ENCODE results near the gene YLPM1. TPM values are rescaled to one million over a fixed set of nuclear protein-coding genes. Genes with fewer than 3 reads are reported as not detected.

Gene YLPM1
- total RNA-seq, 2 donors from 2014 or later: 30.0 to 47.7 TPM

DNA sequence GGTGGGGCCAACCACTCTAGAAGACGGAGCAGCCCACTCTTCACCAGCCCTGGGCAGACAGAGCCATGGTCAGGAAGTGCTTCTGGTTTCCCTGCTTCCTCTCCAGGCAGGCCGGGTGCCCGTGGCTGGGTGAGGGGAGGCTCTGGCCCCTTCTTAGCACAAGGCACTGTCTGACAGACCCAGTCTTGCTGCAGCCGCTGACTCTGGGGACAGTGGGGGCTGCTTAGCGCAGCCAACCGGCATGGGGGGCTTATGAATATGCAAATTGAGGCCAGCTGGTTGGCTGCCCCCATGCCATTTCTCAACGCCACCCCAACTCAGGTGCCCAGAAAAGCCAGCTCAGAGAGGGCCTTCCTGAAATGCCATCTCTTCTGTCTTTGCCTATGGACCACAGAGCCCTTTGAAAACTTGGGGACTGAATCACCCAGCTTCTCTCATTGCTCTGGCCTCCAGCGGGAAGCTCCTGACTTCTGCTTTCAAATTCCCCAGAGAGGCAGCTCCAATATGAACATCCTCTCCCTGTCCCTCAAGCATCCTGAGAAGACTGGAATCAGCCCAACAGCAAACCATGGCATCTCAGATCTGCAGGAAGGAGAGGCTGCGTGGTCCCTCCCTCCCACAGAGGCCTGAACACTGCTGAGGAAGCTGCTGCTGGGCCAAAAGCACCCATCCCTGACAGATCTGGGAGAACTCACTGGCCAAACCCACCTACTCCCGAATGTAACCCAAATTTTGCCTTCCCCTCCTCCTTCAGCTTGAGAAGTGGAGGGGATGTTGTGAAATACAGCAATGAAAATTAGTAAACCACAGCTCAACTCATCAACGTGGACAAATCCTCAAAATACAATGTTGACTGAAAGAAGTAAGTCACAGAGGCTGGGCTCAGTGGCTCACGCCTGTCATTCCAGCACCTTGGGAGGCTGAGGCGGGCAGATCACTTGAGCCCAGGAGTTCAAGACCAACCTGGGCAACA lies 113.1 kb downstream of the YLPM1 start, which contains the start of gene PROX2:
Gene PROX2 (minus strand): TSS at position 205 of the 973 bp plus-strand sequence. CDS start 12,311 bp downstream, outside the sequence.
- Histone ChIP-seq H3K27ac (no peak within 1 kb of the TSS), H3K36me3 (replicated peaks in 1 of 2; ENCODE audit: insufficient read depth in 1 of 2, low read depth in 2 of 2) (no peaks in the 10 kb centered on the region), H3K9me3 (no peaks in the 10 kb centered on the region), H3K27me3 (no peaks in the 10 kb centered on the region), H3K4me3 (no peak within 1 kb of the TSS), H3K4me1 (peaks cover 5% of the 10 kb centered on the region)
- intact Hi-C loops (cut with DNase I): no loop called here
- no peak for DNase-seq
- ATAC-seq: no peak
- 48 to 50% methylated on average over 9 to 13 of the region's 13 CpGs for WGBS, 2 donors
- TF ChIP-seq POLR2A (IDR thresholded peaks at IDR 0.05): no peak
- TF ChIP-seq, protein P1, sequence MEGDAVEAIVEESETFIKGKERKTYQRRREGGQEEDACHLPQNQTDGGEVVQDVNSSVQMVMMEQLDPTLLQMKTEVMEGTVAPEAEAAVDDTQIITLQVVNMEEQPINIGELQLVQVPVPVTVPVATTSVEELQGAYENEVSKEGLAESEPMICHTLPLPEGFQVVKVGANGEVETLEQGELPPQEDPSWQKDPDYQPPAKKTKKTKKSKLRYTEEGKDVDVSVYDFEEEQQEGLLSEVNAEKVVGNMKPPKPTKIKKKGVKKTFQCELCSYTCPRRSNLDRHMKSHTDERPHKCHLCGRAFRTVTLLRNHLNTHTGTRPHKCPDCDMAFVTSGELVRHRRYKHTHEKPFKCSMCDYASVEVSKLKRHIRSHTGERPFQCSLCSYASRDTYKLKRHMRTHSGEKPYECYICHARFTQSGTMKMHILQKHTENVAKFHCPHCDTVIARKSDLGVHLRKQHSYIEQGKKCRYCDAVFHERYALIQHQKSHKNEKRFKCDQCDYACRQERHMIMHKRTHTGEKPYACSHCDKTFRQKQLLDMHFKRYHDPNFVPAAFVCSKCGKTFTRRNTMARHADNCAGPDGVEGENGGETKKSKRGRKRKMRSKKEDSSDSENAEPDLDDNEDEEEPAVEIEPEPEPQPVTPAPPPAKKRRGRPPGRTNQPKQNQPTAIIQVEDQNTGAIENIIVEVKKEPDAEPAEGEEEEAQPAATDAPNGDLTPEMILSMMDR (IDR thresholded peaks at IDR 0.05): no peak

GRCh38 chr14:74879427-74880182 lies 116.5 kb downstream of the YLPM1 start:
- DNase-seq (no peak), ATAC-seq (no peak)
- intact Hi-C loops (cut with DNase I): no loop called here
- Histone ChIP-seq H3K4me3 (no peak overlapping the region), H3K36me3 (replicated peaks in 1 of 2; ENCODE audit: insufficient read depth in 1 of 2, low read depth in 2 of 2) (no peaks in the 10 kb centered on the region), H3K27ac (peak overlapping the region in 1 of 4 donors; percentile 7), H3K9me3 (no peaks in the 10 kb centered on the region), H3K4me1 (peaks cover 27% of the 10 kb centered on the region), H3K27me3 (no peaks in the 10 kb centered on the region)
- WGBS, 2 donors: 13 to 26% methylated on average over 3 of the region's 3 CpGs
- TF ChIP-seq POLR2A (IDR thresholded peaks at IDR 0.05): no peak
- TF ChIP-seq, protein P1 (IDR thresholded peaks at IDR 0.05): no peak

- intact Hi-C loops (cut with DNase I): no loop called here
- Histone ChIP-seq H3K27me3 (no peaks in the 10 kb centered on the region), H3K27ac (peak within 1 kb of the TSS; percentile 84 to 96 (median 86)), H3K36me3 (replicated peaks in 1 of 2; ENCODE audit: insufficient read depth in 1 of 2, low read depth in 2 of 2) (no peaks in the 10 kb centered on the region), H3K9me3 (no peaks in the 10 kb centered on the region), H3K4me3 (peak within 1 kb of the TSS; percentile 67 to 98), H3K4me1 (peaks cover 43% of the 10 kb centered on the region)
- DNase-seq (peak; percentile 86 to 89 (median 88)), ATAC-seq (peak; percentile 97)
- WGBS, 2 donors: 0% methylated on average over 9 to 53 of the region's 53 CpGs
- TF ChIP-seq, protein P1 (IDR thresholded peaks at IDR 0.05): no peak
- peak; percentile 64 to 84 (median 83) for TF ChIP-seq POLR2A (IDR thresholded peaks at IDR 0.05)
Measured at GRCh38 chr14:74881431-74882102, 118.5 kb downstream of the YLPM1 start, which contains the start of gene DLST. Gene DLST (plus strand): TSS chr14:74881916. CDS start chr14:74881954, 38 bp downstream.

DNA sequence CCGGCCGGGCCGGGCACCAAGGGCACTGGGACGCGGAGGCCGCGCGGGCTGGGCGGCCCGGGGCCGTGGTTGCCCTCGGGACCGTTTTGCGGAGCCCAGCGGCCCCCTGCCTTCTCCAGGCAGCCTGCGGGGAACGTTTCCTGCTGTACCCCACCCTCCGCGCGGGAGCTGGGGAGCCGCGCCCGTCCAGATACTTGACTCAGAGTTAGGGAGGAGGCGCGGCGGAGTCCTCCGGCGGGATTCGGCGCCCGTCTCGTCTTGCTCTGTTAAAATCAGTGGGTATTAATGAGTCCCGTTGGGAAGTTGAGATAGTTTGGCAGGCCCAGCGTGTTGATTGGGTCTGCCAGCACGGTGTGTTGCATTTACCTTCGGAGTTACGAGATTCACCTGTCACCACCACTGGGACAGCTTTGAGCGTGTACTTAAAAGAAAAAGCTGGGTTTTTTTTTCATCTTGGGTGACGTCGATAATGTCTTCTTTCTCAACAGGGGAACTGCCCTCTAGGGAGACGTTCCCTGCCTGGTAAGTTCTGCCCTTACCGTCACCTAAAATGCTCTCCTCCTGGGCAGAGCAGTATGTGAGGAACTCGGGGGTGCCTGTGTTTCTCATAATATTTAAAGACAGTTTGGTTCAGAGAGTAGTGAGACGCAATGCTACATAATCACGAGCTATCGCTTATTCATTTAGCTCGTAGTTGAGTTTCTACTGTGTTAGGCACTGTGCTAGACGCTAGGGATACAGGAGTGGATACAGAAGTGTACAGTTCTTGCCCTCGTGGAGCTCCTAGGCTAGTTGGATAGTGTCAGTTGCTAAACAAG lies 119.2 kb downstream of the YLPM1 start:
- WGBS, 2 donors: 0 to 2% methylated on average over 12 to 48 of the region's 49 CpGs
- Histone ChIP-seq H3K27ac (peak overlapping the region; percentile 84 to 96 (median 86)), H3K36me3 (replicated peaks in 1 of 2; ENCODE audit: insufficient read depth in 1 of 2, low read depth in 2 of 2) (no peaks in the 10 kb centered on the region), H3K9me3 (no peaks in the 10 kb centered on the region), H3K4me1 (peaks cover 43% of the 10 kb centered on the region), H3K4me3 (peak overlapping the region; percentile 67 to 98), H3K27me3 (no peaks in the 10 kb centered on the region)
- DNase-seq (peak; percentile 38 to 48 (median 42)), ATAC-seq (peak; percentile 48)
- TF ChIP-seq POLR2A (IDR thresholded peaks at IDR 0.05): no peak
- TF ChIP-seq, protein P1 (IDR thresholded peaks at IDR 0.05): no peak
- intact Hi-C loops (cut with DNase I): no loop called here

Measured in body of pancreas (tissue), 4 donors.